Measurements from ENCODE around the gene FYCO1.

FYCO1 gene

GRCh38 chr3:45880725-45881077, 114.9 kb downstream of the FYCO1 start:
- DNase-seq = no peak

GRCh38 chr3:45878124-45878523, 117.5 kb downstream of the FYCO1 start:
- no peak for DNase-seq

- no peak for DNase-seq
Observed at GRCh38 chr3:45874677-45875346, 120.8 kb downstream of the FYCO1 start.

GRCh38 chr3:45873638-45874037, 122.0 kb downstream of the FYCO1 start:
- no peak for DNase-seq

- DNase-seq = no peak
Observed at GRCh38 chr3:45873036-45873435, 122.6 kb downstream of the FYCO1 start.

- DNase-seq = no peak
Observed at GRCh38 chr3:45872569-45872968, 123.1 kb downstream of the FYCO1 start.

- no peak for DNase-seq
Observed at GRCh38 chr3:45871780-45872179, 123.8 kb downstream of the FYCO1 start.

GRCh38 chr3:45870099-45870498, 125.5 kb downstream of the FYCO1 start:
- peak; percentile 64 for DNase-seq

- no peak for DNase-seq
Observed at GRCh38 chr3:45869638-45870037, 126.0 kb downstream of the FYCO1 start.

GRCh38 chr3:45868650-45869049, 127.0 kb downstream of the FYCO1 start:
- DNase-seq = no peak

- DNase-seq = no peak
Observed at GRCh38 chr3:45868213-45868612, 127.4 kb downstream of the FYCO1 start.
